HG03571 (cell line): ENCODE data around the gene TMC1.

ENCODE experiments used
- ATAC-seq: cut with Tn5 transposase; IDR thresholded peaks from one replicate; pipeline ENCODE4 v1.9.1; 2021; ENCODE audit not compliant: unreplicated experiment

TMC1 gene

GRCh38 chr9:72565535-72565934, 44.1 kb downstream of the TMC1 start:
- no peak for ATAC-seq

DNA sequence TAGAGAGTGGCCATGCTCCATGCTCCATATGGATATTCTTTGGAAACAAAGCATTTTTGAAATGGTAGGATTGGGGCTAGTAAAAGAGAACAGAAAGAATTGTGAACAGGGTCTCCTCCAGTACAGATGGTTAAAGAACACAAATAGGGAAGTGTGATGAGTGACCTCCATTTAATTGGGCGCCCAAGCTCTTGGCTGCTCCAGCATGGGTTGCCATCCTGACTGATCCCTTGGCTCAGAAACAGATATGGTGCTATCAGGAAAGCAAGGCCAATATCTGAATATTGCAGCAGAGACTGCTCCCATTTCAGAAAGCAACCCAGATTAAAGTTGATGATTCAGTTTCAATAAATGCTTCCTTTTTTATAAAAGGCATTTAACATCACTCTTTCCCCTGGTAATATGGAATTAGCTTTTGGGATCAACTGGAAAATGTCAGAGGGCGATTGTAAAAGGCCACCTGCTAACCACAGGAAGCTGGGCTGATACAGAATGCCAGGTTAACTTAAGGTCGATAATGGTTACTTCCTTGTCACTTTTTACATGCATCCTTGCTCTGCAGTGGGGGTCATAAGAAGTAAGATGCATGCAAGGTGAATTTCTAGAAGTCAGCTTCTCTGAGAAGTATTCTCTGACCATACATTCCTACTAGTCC, 52.9 kb downstream of the TMC1 start:
- ATAC-seq: no peak

DNA sequence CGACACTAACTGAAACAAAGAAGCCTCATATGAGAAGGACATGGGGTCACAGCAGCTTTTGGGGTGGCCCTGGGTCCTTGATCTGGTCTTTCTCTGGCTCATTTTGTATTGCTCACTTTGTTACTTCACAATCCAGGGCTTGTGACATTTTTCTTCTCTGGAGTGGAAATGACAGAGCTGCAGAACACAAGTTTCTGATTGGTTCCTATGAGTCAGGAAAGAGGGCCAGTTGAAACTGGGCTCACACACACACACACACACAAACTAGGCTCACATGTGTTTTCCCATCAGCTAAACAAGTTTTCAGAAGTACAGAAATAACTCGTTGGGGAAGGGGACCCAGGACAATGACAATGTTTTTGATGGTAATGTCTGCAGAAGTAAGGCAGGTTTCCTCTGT, 54.3 kb downstream of the TMC1 start:
- no peak for ATAC-seq

DNA sequence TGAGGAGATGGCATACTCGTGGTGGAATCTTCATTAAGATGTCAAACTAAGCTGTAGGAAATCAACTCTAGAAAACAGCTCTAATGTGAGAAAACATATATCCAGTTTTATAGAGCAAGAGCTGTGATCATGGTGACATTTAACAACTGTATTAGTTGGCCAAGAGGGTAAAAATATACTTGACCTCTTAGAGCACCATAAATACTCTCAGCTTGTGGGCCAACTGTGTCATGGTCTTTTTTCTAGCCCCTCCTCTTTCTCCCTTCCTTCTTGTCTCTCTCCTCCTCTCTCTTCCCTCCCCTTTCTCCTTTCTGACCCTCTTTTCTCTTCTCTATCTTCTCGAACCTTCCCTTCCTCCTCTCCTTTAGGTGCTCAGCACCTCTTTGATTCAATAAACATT, 54.7 kb downstream of the TMC1 start:
- ATAC-seq: no peak

DNA sequence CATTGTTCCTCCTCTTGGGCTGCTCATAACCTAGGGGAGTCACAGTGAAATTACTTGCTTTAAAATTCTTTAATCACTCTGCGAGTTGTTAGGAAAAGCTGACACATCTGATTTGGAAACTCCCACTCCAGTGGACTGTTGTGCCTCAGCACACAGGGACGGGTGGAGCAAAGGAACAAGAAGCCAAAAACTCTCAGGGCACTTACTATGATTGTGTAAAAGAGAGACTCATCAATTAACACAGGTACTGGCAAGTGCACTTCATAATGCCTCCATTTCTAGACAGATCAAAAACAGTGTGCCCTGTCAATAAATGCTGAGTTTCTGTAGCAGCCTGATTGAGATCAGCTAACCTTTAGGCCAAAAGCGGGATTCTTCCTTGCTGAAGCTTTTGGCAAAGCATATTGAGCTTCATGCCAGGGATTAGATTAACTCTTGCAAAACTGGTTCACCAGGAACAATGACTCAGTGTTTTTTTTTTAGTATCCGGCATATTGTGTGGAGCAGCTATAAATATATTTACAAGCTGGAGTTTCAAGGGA, 55.9 kb downstream of the TMC1 start:
- no peak for ATAC-seq

GRCh38 chr9:72579190-72579589, 57.8 kb downstream of the TMC1 start:
- ATAC-seq: no peak

DNA sequence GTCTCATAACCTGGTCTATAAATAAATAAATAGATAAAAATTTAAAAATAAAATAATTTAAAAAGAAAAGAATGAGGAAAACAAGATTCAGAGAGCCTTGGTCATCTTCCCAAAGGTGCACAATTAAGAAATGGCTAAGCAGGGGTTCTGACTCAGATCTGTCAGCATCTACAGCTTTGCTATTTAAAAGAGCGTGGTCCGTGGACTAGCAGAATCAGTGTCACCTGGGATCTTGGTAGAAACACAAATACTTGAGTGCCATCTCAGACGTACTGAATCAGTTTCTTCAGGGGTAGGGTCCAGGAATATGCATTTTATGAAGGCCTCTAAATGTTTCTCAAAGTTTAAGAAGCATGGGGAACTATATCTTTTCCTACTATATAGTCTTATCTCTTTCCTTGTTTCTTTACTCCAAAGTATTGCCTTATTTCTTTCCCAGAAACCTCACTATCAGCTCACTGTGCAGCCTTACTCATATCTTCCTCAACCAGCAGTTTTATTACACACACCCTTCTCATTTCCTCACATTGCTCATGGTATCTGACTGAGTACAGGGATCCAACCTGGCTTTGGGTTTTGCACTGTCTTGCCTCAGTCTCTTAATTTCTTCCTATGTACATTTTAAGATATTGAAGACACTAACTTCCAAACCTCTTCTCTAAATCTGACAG, 58.6 kb downstream of the TMC1 start:
- no peak for ATAC-seq

- no peak for ATAC-seq
These were observed 60.3 kb downstream of the TMC1 start for GRCh38 chr9:72581694-72582093.

GRCh38 chr9:72583370-72583769, 62.0 kb downstream of the TMC1 start:
- ATAC-seq: no peak

- no peak for ATAC-seq
These were observed 65.2 kb downstream of the TMC1 start for GRCh38 chr9:72586388-72587130.

- ATAC-seq: no peak
These were observed 66.9 kb downstream of the TMC1 start for GRCh38 chr9:72588336-72588735.

DNA sequence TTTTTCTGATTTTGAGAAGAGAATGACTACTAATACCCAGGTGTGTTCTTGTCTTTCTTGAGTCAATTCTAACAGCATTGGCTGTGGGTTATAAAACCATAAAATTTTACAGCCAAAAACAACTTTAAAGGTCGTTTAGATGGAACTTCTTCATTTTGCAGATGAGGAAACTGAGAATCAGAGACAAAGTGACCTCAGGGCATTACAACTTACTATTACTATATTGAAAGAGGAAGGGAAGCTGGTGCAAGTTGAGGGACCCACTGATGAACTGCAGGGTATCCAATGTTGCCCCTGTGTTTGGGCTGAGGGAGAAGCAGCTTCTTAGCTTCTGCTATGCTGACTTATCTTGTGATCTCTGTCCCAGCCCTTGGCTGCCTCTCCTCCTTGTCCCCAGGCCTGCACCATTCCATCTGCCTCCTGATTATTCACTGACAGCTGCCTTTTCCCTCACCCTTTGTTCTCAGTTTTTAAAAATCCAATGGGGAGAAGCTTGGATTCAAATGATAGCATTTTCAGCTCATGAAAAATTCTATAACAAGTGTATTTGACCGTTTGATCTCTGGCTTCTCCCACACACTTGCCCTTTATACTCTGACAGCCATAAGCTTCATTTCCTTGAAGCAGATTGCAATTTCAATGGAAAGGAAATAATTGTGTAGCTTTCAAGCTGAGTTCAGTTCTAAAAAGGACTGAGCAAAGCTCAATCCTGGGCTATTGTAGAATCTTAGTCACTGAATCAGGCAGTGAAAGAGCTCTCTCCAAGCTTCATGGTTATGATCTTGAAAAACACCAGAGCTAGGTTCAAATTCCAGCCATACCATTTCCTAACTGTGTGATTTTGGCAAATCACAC, 68.5 kb downstream of the TMC1 start:
- ATAC-seq: no peak

DNA sequence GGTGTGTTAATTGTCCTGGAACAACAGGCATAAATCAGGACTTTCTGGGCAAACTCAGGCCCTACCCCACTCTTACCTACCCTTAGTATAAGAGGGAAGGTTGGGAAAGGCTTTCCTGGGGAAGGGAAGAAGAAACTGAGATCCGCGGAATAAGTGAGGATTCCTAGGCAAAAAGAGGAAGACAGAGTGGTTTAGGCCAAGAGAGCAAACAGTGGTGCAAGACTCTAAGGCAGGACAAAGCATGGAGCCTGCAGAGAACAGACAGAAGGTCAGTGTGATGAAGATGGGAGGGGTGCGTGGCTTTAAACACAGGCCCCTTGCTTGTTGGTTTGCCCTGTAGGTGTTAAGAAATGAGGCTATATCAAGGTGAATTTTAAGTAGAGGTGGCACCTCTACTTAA, 69.4 kb downstream of the TMC1 start:
- ATAC-seq: no peak

- peak; percentile 56 for ATAC-seq
These were observed 71.3 kb downstream of the TMC1 start for GRCh38 chr9:72592502-72593403.

DNA sequence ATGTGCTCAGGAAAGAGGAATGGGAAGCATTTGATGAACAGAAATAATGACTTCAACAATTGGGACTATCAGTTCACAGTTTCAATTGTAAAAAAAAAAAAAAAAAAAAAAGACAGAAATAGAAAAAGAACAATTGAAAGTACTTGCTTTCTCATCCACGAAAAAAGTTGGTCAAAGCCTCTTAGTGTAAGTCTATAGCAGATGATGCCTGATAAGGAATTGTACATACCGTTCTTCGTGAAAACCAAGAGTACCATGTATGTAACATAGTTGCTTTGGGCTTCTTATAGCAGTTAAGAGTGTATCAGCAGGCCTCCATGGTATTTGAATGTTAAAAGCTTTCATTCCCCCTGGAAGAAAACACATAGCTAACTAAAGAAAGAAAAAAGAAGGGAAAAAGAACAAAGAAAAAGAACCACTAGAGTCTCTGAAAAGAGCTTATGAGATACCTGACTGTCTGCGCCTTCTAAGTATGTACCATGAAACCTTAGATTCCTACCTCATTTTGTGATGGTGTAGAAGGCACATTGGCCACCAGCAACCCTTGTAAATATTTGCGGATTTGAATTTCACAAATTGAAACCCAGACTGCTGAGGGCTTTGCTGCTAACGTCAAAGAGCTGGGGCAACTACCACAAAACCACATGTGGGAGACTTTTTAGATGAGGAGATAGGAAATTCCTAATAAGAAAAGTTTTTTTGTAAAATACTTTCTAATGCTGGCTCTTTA, 75.2 kb downstream of the TMC1 start:
- ATAC-seq: no peak

DNA sequence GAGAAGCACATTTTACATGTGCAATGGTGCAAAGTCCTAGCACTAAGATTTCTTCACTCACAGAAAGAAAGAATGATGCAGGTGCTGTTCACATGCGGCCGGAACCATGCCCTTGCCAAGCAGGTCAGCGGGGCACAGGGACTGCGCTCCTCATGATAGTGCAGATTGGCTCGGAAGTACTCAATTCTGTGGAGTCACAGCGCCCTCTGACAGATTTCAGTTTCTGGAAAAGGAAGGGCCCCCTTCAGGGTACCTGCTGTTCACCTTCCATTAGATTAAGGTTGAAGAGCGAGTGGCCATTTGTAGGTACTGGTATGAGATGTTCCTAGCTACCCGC, 75.7 kb downstream of the TMC1 start:
- no peak for ATAC-seq

DNA sequence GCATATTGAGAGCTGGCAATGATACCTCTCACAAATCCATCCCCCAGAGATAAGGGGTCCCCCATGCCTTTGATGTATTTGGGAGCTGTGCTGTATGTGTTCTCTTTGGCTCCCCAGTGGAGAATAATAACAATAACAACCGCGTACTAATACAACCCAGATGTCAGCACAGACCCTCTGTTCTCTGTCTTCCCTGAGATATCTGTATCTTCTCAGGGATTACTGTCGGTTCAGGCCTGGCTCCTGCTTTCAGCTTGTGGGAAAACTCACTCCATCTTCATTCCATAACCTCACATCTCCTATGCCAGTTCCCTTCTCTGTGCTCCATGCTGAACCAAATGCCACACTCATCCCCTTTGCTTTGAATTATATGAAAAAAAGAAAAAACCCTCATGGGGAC, 76.2 kb downstream of the TMC1 start:
- no peak for ATAC-seq

- no peak for ATAC-seq
These were observed 77.2 kb downstream of the TMC1 start for GRCh38 chr9:72598639-72599038.

DNA sequence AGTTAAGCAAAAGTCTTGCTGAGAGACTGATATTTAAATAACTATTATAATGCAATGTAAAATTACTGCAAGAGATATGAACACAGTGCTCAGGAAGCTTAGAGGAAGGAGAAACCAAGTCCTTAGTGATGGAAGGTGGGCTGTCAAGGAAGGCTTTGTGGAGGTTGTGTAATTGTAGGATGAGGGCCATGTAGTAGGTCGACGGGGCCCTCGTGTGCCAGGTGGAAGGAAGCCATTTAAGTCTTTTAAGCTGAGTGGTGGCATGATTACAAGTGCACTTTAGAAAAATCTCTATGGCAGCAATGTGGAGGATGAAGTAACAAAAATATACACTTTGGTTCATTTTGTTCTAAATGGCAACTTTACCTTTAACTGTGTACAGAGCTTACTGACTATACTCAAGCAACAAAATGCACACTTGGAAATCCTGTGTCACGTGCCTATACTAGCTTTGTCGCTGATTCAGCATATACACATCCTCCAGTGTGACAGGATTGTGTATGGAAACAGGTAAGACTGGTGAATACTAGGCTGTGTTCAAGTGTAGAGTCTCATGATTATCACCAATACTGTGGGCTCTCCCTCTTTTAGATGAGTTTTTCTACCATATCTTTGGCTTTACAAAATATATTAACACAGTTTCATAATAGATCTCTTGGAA, 78.6 kb downstream of the TMC1 start:
- no peak for ATAC-seq
